ENCODE results near the gene CDADC1. TPM values are rescaled to one million over a fixed set of nuclear protein-coding genes. Genes with fewer than 3 reads are reported as not detected.

CDADC1 gene
- polyA plus RNA-seq, 1 donor from 2014 or later, result 11.6 TPM

GRCh38 chr13:49216334-49216733 lies 31.4 kb upstream of the CDADC1 start:
- Histone ChIP-seq H3K9ac (ENCODE audit: low read length) (no peak overlapping the region), H3K9me3 (ENCODE audit: low read length) (no peaks in the 10 kb centered on the region), H3K4me2 (ENCODE audit: low read length) (no peak overlapping the region), H4K20me1 (ENCODE audit: insufficient read depth) (no peaks in the 10 kb centered on the region), H3K9me2 (ENCODE audit: insufficient read depth, low read length) (no peaks in the 10 kb centered on the region), H3K27me3 (ENCODE audit: insufficient read depth, low read depth, low read length) (peaks cover 43% of the 10 kb centered on the region), H2AFZ (ENCODE audit: low read depth, low read length) (no peak overlapping the region), H3K79me2 (replicated peaks; ENCODE audit: insufficient read depth, low read length) (no peaks in the 10 kb centered on the region), H3K4me3 (ENCODE audit: low read length) (no peak overlapping the region), H3K27ac (ENCODE audit: low read length) (no peak overlapping the region), H3F3A (ENCODE audit: insufficient read depth, low read length, poor library complexity, severe bottlenecking) (no peaks in the 10 kb centered on the region), H3K36me3 (ENCODE audit: insufficient read depth, low read length) (no peaks in the 10 kb centered on the region)
- no peak for TF ChIP-seq REST (IDR thresholded peaks at IDR 0.05; ENCODE audit: borderline replicate concordance)
- TF ChIP-seq POLR2AphosphoS5 (IDR thresholded peaks at IDR 0.05), result no peak
- no peak for TF ChIP-seq CTCF (IDR thresholded peaks at IDR 0.05; ENCODE audit: poor library complexity, severe bottlenecking)
- TF ChIP-seq SMC3 (conservative IDR thresholded peaks at IDR 0.05; ENCODE audit: poor library complexity), result no peak
- TF ChIP-seq TAF1 (IDR thresholded peaks at IDR 0.05; ENCODE audit: low read depth), result no peak
- TF ChIP-seq EP300 (conservative IDR thresholded peaks at IDR 0.05; ENCODE audit: poor library complexity, severe bottlenecking), result no peak
- no peak for TF ChIP-seq EZH2 (IDR thresholded peaks at IDR 0.05; ENCODE audit: borderline replicate concordance, insufficient read depth, low read length, poor library complexity, severe bottlenecking)
- TF ChIP-seq MXI1 (conservative IDR thresholded peaks at IDR 0.05; ENCODE audit: poor library complexity, severe bottlenecking), result no peak
- no peak for TF ChIP-seq RAD21 (conservative IDR thresholded peaks at IDR 0.05)

- Histone ChIP-seq H2AFZ (ENCODE audit: low read depth, low read length) (no peak overlapping the region), H3K9me2 (ENCODE audit: insufficient read depth, low read length) (no peaks in the 10 kb centered on the region), H3K9ac (ENCODE audit: low read length) (no peak overlapping the region), H3F3A (ENCODE audit: insufficient read depth, low read length, poor library complexity, severe bottlenecking) (no peaks in the 10 kb centered on the region), H3K79me2 (replicated peaks; ENCODE audit: insufficient read depth, low read length) (no peaks in the 10 kb centered on the region), H3K4me3 (ENCODE audit: low read length) (no peak overlapping the region), H3K4me2 (ENCODE audit: low read length) (no peak overlapping the region), H3K36me3 (ENCODE audit: insufficient read depth, low read length) (no peaks in the 10 kb centered on the region), H4K20me1 (ENCODE audit: insufficient read depth) (no peaks in the 10 kb centered on the region), H3K9me3 (ENCODE audit: low read length) (no peaks in the 10 kb centered on the region), H3K27ac (ENCODE audit: low read length) (no peak overlapping the region), H3K27me3 (ENCODE audit: insufficient read depth, low read depth, low read length) (peaks cover 60% of the 10 kb centered on the region)
- TF ChIP-seq POLR2AphosphoS5 (IDR thresholded peaks at IDR 0.05), result no peak
- no peak for TF ChIP-seq CTCF (IDR thresholded peaks at IDR 0.05; ENCODE audit: poor library complexity, severe bottlenecking)
- TF ChIP-seq RAD21 (conservative IDR thresholded peaks at IDR 0.05), result no peak
- TF ChIP-seq REST (IDR thresholded peaks at IDR 0.05; ENCODE audit: borderline replicate concordance), result no peak
- TF ChIP-seq EZH2 (IDR thresholded peaks at IDR 0.05; ENCODE audit: borderline replicate concordance, insufficient read depth, low read length, poor library complexity, severe bottlenecking), result no peak
- no peak for TF ChIP-seq TAF1 (IDR thresholded peaks at IDR 0.05; ENCODE audit: low read depth)
- TF ChIP-seq SMC3 (conservative IDR thresholded peaks at IDR 0.05; ENCODE audit: poor library complexity), result no peak
- TF ChIP-seq MXI1 (conservative IDR thresholded peaks at IDR 0.05; ENCODE audit: poor library complexity, severe bottlenecking), result no peak
- no peak for TF ChIP-seq EP300 (conservative IDR thresholded peaks at IDR 0.05; ENCODE audit: poor library complexity, severe bottlenecking)
Measured at GRCh38 chr13:49217962-49218492, 29.7 kb upstream of the CDADC1 start.

Data from neural cell (in vitro differentiated cells).